Activated naive CD8-positive, alpha-beta T cell treated with anti-CD3 and anti-CD28 coated beads, Interleukin-2, amount 50 U/mL, for 24 hours (primary cell): ENCODE measurements around the gene RERE.
A peak's percentile ranks its signal among the peaks of the same experiment; 100 is the strongest.

Experiments
- ATAC-seq: fragments of 150-1000 bp; cut with Tn5 transposase; one replicate; pipeline ENCODE4 v1.10.0; 2021
- DNase-seq: peaks from one replicate; pipeline ENCODE4 v3.0.0; 2021
- H3K27ac Mint-ChIP-seq: one replicate; pipeline ENCODE4 v1.8.0; 2021; ENCODE audit warnings: mild to moderate bottlenecking, mixed read lengths
- H3K27me3 Mint-ChIP-seq: one replicate; pipeline ENCODE4 v1.8.0; 2021; ENCODE audit warnings: mixed read lengths
- H3K36me3 Mint-ChIP-seq: one replicate; pipeline ENCODE4 v1.8.0; 2021; ENCODE audit warnings: low read depth, mixed read lengths
- H3K4me1 Mint-ChIP-seq: one replicate; pipeline ENCODE4 v1.8.0; 2021; ENCODE audit warnings: mixed read lengths
- H3K4me3 Mint-ChIP-seq: one replicate; pipeline ENCODE4 v1.8.0; 2021; ENCODE audit warnings: mild to moderate bottlenecking, moderate library complexity, mixed read lengths
- H3K9me3 Mint-ChIP-seq: one replicate; pipeline ENCODE4 v1.8.0; 2021; ENCODE audit warnings: mixed read lengths

The RERE gene

GRCh38 chr1:8324176-8324810, 493.1 kb downstream of the RERE start:
- H3K27ac Mint-ChIP-seq = no peak overlapping the region
- ATAC-seq = no peak
- H3K9me3 Mint-ChIP-seq = peaks cover 4% of the 10 kb centered on the region

DNA sequence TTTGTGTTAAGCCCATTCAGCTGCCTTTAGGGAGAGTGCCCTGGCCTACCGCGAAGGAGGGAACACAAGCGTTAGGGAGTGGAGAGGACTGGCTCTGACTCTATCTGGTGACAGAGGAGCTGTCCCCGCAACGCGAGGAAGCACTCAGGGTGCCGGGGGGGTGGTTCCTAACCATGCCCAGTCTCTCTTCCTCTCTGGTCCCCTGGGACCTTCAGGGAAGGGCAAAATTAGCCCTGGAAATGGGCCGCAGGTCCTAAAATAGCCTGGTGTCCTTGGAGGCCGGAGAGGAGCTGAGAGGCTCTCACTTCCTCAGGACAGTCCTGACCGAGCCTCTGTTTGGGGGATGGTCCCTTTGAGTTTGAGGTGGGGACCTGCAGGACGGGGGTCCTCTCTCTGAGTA, 493.7 kb downstream of the RERE start:
- no peak for ATAC-seq
- no peak for DNase-seq
- Mint-ChIP-seq H3K9me3 (peaks cover 4% of the 10 kb centered on the region), H3K4me3 (no peak overlapping the region), H3K27me3 (peaks cover 8% of the 10 kb centered on the region), H3K4me1 (peaks cover under 1% of the 10 kb centered on the region), H3K36me3 (no peaks in the 10 kb centered on the region), H3K27ac (no peak overlapping the region)

More at GRCh38 chr1:8324176-8324810, 493.1 kb downstream of the RERE start:
- Mint-ChIP-seq H3K4me3 (no peak overlapping the region), H3K4me1 (no peaks in the 10 kb centered on the region), H3K36me3 (no peaks in the 10 kb centered on the region), H3K27me3 (peaks cover 5% of the 10 kb centered on the region)
- no peak for DNase-seq

DNA sequence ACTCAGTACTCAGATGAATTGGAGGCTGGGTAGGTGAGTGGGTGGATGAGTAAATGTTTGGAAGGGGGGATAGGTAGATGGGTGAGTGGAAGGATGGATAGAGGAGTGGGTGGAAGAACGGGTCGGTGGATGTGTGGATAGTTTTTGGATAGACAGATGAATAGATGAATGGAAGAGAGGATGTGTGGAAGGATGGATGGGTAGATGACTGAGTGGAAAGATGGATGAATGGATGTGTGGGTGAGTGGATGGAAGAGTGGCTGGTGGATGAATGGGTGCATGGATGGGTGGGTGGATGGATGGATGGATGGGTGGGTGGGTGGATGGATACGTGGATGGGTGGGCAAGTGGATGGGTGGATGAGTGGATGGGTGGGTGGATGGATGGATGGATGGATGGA, 495.8 kb downstream of the RERE start:
- ATAC-seq (no peak), DNase-seq (no peak)
- no peak overlapping the region for H3K27ac Mint-ChIP-seq
- H3K36me3 Mint-ChIP-seq = no peaks in the 10 kb centered on the region
- peaks cover 4% of the 10 kb centered on the region for H3K9me3 Mint-ChIP-seq
- no peak overlapping the region for H3K4me3 Mint-ChIP-seq
- peaks cover 9% of the 10 kb centered on the region for H3K4me1 Mint-ChIP-seq
- H3K27me3 Mint-ChIP-seq = peaks cover 15% of the 10 kb centered on the region

GRCh38 chr1:8318436-8318835, 499.0 kb downstream of the RERE start:
- H3K4me3 Mint-ChIP-seq = peak overlapping the region; percentile 53
- H3K9me3 Mint-ChIP-seq = peaks cover 4% of the 10 kb centered on the region
- peaks cover 14% of the 10 kb centered on the region for H3K4me1 Mint-ChIP-seq
- no peak overlapping the region for H3K27ac Mint-ChIP-seq
- DNase-seq = no peak
- ATAC-seq = no peak
- peaks cover 40% of the 10 kb centered on the region for H3K27me3 Mint-ChIP-seq
- H3K36me3 Mint-ChIP-seq = no peaks in the 10 kb centered on the region

GRCh38 chr1:8317647-8318381, 499.6 kb downstream of the RERE start, which contains the start of gene SLC45A1:
Gene SLC45A1, plus strand, starts transcription at chr1:8318114. Its CDS starts 6,216 bp downstream, at chr1:8324330.
- H3K4me1 Mint-ChIP-seq = peaks cover 14% of the 10 kb centered on the region
- H3K27ac Mint-ChIP-seq = no peak within 1 kb of the TSS
- peaks cover 42% of the 10 kb centered on the region for H3K27me3 Mint-ChIP-seq
- H3K36me3 Mint-ChIP-seq = no peaks in the 10 kb centered on the region
- DNase-seq (peak; percentile 84), ATAC-seq (peak; percentile 85)
- peak within 1 kb of the TSS; percentile 73 for H3K4me3 Mint-ChIP-seq
- H3K9me3 Mint-ChIP-seq = peaks cover 4% of the 10 kb centered on the region

DNA sequence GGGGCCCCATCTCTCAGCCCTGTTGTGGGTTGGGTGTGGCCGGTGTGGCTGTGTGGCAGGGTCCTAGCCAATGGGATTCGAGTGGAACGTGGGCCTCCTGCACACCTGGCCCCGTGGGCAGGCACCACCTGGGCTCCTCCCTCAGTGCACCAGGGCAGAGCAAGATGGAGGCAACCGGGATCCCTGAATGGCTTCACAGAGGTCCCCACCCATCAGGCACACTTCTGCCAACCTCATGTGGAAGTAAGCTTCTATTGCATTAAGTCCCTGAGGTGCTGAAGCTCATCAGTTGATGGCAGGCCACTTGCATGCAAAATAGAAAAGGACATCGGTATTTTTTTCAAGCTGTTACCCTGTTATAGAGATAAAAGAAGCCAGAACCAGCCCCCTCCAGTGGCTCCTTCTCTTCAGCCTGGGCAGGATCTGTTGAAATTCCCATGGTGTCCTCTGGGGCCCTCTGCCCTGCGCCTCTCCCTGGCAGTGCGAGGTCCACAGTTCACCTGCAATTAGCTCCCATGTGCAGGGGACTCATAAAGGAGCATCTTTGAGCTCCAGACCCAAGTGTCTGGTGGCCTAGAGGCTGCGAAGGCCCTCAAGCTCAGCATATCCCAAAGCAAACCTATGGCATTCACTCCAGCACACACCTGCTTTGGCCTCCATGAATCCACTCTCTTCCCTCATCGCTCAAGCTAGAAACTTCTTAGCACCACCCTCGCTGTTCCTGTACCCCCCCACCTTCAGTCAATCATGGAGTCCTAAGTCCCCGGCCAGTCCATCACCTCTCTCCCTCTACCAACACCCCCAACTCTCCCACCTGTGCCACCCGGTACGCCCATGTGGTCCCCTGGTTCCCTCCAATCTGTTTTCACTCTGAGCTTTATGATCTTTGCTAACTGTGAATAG, 501.6 kb downstream of the RERE start:
- Mint-ChIP-seq H3K27ac (no peak overlapping the region), H3K27me3 (peaks cover 42% of the 10 kb centered on the region), H3K4me3 (no peak overlapping the region), H3K4me1 (peaks cover 14% of the 10 kb centered on the region), H3K9me3 (no peaks in the 10 kb centered on the region), H3K36me3 (no peaks in the 10 kb centered on the region)
- ATAC-seq (no peak), DNase-seq (no peak)

DNA sequence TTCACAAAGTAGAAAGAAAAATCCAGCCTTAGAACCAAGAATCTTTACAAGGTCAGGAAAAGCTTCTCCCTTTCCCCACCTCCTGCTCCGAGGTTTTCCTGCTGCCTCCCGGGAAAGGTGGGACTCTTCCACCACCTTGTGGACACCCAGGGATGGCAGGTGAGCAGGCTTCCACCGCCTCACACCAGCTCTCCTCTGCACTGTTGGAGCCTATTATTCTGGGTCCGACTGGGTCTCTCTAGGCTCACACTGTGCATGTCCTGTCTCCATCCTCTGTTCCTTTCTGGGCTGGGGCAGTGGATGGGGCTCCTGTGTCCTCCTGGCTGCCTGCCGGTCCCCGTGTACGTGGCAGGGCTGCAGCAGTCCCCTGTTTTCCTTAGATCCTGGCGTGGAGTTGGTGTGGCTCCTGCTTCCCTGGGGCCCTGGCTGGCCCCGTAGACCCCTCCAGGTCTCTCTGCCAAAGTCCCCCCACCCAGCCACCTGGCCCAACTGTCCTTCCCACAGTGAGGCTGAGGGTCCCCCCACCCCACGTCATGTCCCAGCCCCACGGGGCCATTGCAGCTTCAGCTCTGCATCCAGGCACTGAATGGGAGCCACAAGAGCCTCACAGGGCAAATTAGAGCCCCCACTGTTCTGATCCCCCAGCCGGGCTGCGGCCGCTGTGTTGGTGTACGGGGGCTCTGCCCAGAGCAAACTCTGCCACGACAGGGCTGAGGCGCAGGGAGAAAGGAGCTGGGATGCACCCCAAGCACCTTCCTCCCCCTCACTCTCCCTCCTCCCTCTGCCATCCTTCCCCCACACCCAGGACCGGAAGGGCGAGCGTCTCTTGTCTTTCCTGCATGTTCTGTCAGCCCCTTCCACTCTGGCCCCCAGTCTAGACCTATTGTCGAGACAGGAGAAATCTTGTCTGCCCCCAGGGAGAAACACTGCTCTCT, 502.8 kb downstream of the RERE start:
- ATAC-seq (peak; percentile 38), DNase-seq (peak; percentile 53)
- Mint-ChIP-seq H3K36me3 (no peaks in the 10 kb centered on the region), H3K27ac (no peak overlapping the region), H3K27me3 (peaks cover 39% of the 10 kb centered on the region), H3K4me3 (no peak overlapping the region), H3K4me1 (peaks cover 14% of the 10 kb centered on the region), H3K9me3 (no peaks in the 10 kb centered on the region)

DNA sequence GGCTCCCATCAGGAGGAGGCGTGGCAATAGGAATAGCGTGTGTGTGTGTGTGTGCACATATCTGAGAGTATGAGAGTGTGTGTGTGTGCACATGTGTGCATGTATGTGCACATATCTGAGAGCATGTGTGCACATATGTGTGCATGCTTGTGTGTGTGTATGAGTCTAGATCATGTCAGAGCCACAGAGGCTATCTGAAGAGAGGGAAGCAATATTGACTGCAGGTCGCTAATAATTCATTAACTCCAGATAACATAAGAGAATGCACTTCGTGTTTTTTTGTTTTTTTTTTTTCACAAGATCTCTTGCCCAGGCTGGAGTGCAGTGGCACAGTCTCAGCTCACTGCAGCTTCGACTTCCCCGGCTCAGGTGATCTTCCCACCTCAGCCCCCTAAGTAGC, 504.2 kb downstream of the RERE start:
- no peaks in the 10 kb centered on the region for H3K36me3 Mint-ChIP-seq
- ATAC-seq (no peak), DNase-seq (no peak)
- no peak overlapping the region for H3K27ac Mint-ChIP-seq
- H3K27me3 Mint-ChIP-seq = peaks cover 34% of the 10 kb centered on the region
- H3K4me1 Mint-ChIP-seq = peaks cover 8% of the 10 kb centered on the region
- no peaks in the 10 kb centered on the region for H3K9me3 Mint-ChIP-seq
- no peak overlapping the region for H3K4me3 Mint-ChIP-seq

- no peak for ATAC-seq
- no peaks in the 10 kb centered on the region for H3K36me3 Mint-ChIP-seq
- H3K27me3 Mint-ChIP-seq = peaks cover 34% of the 10 kb centered on the region
- H3K4me3 Mint-ChIP-seq = no peak overlapping the region
- peaks cover 6% of the 10 kb centered on the region for H3K4me1 Mint-ChIP-seq
- no peak overlapping the region for H3K27ac Mint-ChIP-seq
- no peak for DNase-seq
- H3K9me3 Mint-ChIP-seq = no peaks in the 10 kb centered on the region
Measured at GRCh38 chr1:8312235-8313218, 504.9 kb downstream of the RERE start.

DNA sequence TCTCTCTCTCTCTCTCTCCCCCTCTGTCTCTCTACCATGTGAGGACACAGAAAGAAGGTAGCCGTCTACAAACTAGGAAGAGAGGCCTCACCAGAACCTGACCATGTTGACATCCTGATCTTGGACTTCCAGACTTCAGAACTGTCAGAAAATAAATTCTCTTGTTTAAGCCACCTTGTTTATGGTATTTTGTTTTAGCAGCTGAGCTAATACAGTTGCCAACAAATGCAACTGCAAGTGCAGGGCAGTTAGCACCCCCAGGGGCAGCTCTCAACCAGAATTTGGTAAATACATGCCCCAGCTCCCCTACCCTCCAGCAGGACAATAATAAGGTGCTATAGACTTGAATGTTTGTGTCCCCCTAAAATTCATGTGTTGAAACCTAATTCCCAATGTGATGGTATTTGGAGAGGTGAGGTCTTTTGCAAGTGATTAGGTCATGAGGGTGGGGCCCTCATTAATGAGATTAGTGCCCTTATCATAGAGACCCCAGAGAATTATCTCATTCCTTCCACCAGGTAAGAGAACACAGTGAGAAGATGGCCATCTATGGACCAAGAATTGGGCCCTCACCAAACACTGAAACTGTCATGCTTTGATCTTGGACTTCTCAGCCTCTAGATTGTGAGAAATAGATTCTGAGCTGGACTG, 506.2 kb downstream of the RERE start:
- no peak overlapping the region for H3K4me3 Mint-ChIP-seq
- ATAC-seq = no peak
- no peaks in the 10 kb centered on the region for H3K36me3 Mint-ChIP-seq

DNA sequence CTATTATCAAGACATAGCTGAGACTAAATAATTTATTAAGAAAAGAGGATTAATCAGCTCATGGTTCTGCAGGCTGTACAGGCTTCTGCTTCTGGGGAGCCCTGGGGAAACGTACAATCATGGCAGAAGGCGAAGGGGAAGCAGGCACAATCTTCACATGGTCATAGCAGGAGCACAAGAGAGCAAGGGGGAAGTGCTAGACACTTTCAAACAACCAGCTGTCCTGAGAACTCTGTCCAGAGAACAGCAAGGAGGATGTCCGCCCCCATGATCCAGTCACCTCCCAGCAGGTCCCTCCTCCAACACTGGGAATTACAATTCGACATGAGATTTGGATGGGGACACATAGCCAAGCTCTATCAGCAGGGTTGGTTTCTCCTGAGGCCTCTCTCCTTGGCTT, 509.8 kb downstream of the RERE start:
- no peak for ATAC-seq
- H3K4me1 Mint-ChIP-seq = no peaks in the 10 kb centered on the region
- H3K36me3 Mint-ChIP-seq = no peaks in the 10 kb centered on the region
- H3K27me3 Mint-ChIP-seq = no peaks in the 10 kb centered on the region
- no peak overlapping the region for H3K4me3 Mint-ChIP-seq
- no peaks in the 10 kb centered on the region for H3K9me3 Mint-ChIP-seq
- H3K27ac Mint-ChIP-seq = no peak overlapping the region
- DNase-seq = no peak

More for the DNA sequence above, 506.2 kb downstream of the RERE start:
- H3K27me3 Mint-ChIP-seq = peaks cover 23% of the 10 kb centered on the region
- H3K9me3 Mint-ChIP-seq = no peaks in the 10 kb centered on the region
- H3K27ac Mint-ChIP-seq = no peak overlapping the region
- H3K4me1 Mint-ChIP-seq = peaks cover 5% of the 10 kb centered on the region
- DNase-seq = no peak

- no peak overlapping the region for H3K4me3 Mint-ChIP-seq
- H3K9me3 Mint-ChIP-seq = no peaks in the 10 kb centered on the region
- ATAC-seq (no peak), DNase-seq (no peak)
- no peaks in the 10 kb centered on the region for H3K4me1 Mint-ChIP-seq
- no peaks in the 10 kb centered on the region for H3K36me3 Mint-ChIP-seq
- no peak overlapping the region for H3K27ac Mint-ChIP-seq
- H3K27me3 Mint-ChIP-seq = no peaks in the 10 kb centered on the region
Measured at GRCh38 chr1:8303876-8304275, 513.6 kb downstream of the RERE start.
